HG02970 (cell line): ENCODE results near the gene EPHB6.
A peak's percentile ranks its signal among the peaks of the same experiment; 100 is the strongest.

Experiments
- ATAC-seq: cut with Tn5 transposase; IDR thresholded peaks from one replicate; pipeline ENCODE4 v1.9.1; 2021; ENCODE audit warnings: mild to moderate bottlenecking, moderate library complexity, moderate number of reproducible peaks; ENCODE audit not compliant: unreplicated experiment, low FRiP score

The EPHB6 gene

DNA sequence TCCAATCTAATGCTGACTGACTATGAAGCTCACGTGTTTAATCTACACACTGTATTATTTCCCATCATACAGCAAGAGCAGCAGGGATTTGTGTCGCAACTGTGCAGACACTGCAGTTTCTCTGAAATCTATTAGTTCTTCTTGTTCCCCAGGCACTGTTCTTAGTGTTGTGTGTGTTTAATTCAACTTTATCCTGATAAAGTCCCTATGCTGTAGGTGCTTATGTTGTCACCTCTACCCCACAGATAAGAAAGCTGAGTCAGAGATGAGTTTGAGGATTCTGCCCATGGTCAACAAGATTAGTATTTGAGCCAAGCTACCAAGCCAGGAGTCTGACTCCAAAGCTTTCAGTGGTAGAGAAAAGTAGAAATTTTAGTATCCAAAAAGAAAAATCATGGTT is 22.5 kb upstream of the EPHB6 start:
- no peak for ATAC-seq

DNA sequence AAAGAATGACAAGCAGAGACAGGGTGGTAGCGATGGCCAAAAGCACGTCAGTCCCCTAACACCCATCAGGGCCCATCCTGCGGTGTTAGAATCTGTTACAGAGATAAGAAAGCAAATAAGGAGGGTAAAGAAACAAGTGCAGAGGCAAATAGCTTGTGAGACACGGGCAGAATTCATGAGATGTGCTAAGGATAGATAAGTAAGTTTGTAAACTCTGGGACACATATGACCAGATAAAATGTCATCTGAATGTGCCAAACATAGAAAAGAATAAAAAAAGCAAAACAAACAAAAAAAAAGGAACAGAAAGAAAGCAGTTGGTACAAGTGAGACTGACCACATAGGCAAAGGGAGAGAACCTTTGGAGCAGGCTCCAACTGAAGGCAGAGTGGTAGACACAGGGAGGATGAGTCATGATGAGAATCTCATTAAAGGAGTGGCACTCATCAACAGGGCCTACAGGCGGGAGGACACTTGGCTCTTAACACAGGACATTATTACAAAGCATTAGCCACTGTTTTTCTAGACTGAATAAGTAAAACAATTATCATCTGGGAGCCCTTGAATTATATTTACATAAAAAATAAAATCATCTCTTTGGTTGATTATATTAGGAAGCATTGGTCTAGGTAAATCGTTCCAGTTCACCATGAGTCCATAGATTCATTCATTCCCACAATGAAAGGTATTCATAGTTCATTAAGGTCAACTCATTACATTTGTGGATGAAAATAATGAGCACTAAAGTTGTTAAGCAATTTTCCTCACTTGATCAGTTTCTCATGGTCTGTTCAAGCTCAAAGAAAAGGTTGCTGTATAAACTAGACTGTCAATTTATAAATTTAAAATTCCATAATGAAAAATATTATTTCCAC is 21.5 kb upstream of the EPHB6 start:
- peak; percentile 52 for ATAC-seq

DNA sequence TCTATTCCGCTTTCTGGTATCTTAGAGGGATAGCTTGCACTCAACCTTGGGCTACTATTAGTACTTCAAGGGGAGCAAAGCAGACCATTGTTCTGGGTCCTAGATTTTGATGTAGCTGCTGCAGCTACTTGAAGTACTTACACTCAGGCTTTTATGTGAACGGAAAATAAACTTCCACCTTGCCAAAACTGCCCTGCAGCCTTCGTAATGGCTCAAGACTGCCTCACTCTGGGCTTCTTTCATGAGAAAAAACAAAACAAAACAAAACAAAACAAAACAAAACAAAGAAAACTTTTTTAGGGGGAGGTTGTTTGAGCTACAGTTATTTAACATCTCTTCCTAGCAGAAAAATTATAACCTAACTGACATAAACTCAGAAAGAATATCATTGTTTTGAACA is 19.4 kb upstream of the EPHB6 start:
- ATAC-seq = no peak

DNA sequence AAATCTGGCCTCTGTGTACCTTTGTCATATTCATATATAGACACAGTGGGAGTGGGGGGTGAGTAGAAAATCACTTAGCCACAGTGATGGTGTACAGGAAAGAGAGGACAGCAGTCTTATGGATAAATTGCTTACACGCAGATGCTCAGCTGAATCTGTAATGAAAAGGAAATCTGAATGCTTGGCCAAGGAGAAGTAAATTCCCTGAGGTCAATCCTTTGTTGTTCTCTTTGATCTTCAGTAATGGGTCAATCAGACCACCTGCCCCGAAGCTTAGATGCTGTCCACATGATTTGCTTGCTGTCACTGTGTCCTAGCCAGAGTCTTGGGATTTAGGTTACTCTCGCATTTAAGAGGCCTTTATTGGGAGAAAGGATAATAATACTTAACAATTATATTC is 18.4 kb upstream of the EPHB6 start:
- no peak for ATAC-seq

DNA sequence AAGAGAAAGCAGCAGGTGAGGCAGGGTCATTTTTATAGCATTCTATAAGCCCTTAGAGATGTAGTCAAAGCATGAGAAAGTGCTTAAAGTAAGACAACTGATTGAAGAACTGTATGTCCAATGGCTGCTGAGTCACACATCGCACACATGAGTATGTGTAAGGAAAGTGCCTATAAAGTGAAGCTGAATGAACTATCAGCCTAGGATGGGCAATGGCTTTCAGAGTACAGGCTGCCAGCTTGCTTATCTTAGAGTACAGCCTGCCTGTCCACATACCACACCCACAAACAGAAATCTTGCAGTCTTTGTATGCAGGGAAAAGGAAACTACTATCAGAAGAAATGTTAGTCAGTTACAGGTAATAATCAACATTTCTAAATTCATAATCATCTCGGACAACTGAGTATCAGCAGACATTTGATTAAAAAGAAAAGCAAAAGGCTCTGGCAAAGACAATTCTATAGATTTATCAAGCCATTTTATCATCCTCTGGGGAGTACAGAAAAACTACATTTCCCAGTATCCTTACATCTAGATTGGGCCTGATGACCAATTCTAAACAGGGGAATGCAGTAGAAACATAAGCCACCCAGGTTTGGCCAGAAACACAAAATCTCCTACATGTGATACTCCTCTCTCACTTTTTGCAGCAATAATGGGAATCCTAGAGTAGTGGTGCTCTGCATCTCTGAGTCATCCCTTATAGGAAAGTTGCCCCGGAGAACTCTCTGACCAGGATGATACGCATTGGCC is 16.2 kb upstream of the EPHB6 start:
- no peak for ATAC-seq

DNA sequence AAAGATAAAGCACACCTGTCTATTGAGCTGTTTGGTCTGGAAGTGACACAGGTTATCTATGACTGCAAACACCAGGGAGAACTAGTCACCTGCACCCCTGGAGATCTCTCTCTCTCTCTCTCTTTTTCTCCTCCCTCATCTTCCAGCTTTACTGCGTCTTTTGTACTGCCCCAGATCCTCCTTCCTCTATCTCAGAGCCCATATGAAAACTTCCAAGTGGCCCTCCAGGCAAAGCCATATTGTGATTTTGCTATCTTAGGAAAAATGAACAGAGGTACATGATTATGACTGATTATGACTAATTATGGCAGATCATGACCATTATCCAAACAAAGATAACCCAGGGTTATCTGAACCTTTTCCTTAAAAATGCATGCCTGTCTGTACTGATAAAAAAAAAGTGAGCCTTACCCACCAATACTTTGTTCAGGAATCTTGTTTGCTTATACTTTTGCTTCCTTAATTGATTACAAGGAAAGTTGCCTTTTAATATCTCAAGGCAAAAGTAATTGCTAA is 12.6 kb upstream of the EPHB6 start:
- ATAC-seq = no peak

DNA sequence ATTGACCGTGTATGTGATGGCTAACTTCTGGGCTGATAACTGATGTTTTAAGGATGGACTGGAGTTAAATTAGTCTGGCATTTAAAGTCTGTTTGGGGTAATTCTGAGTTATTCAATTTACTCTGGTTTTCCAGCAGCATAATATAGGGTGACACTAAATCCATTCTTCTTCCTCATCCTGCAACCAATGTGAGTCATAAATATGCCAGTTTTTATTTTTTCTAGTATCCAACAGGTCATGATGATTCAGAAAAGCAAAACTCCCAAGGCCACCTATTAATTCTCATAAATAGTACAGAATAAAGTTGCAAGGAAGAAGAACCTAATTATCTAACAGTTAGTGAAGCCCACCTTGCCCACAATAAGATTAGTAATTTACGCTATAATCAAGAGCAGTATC is 7.5 kb upstream of the EPHB6 start:
- no peak for ATAC-seq

DNA sequence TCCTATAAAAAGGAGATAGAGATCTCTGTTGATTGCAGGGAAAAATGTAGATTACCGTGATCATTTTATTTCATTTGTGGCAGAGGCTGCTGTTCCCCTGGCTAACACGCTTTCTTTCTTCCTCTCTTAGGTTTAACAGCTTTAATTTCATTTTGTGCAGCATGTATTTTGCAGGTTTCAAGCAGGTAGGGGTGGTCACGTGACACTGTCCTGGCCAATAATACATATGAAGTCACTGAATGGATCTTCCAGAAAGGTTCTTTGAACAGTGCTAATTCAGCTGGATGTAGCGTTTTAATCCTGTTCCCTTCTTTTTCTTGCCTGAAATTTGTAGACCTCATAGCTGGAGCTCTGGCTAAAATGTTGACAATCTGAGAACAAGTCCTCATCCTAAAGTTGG is 3.6 kb upstream of the EPHB6 start:
- ATAC-seq = no peak

DNA sequence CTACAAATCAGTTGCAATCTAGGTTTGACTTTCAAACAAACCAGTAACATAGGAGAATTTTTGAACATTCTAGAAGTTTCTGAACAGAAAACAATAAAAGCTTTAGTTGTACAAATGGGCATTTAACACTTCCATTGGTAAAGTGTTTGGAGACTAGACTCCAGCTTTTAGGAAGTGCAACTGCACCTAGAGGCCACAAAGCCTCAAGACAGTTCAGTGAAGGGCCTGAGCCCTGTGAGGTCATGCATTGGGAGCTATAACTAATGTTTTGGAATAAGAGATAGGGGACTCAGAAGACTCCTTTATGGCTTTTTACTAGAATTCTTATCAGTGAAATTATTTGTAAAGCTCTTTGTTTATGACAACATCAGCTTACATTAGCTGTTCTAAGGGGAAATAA is 3.0 kb upstream of the EPHB6 start:
- ATAC-seq = no peak

DNA sequence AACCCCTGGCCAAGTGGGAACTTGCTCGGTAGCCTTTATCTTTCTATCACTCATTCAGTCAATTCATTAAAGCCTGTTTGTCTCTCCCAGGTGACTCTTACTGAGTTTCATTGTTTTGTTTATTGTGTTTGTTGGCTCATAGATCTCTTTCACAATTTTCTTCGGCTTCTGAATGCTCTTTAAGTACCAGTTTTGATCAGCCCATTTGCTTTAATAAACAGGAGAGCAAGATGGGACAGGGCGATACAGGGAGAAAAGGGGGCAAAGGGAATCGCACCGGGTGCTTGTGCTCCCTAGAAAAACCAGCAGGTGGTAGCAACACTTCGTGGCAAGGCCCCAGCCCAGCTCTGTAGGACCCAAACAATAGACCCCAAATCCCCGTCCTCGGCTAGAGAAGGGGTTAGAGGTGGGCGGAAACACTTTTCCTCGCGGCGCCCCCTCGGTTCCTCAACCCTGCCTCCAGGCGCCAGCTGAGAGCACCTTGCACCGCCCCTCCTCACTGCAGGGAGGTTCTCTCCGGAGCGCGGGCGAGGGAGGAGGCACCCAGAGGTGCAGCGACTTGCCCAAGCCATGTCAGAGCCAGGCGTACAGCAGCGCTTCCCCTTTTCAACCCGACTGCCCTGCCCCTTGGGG is 1.0 kb upstream of the EPHB6 start:
- ATAC-seq = peak; percentile 83

DNA sequence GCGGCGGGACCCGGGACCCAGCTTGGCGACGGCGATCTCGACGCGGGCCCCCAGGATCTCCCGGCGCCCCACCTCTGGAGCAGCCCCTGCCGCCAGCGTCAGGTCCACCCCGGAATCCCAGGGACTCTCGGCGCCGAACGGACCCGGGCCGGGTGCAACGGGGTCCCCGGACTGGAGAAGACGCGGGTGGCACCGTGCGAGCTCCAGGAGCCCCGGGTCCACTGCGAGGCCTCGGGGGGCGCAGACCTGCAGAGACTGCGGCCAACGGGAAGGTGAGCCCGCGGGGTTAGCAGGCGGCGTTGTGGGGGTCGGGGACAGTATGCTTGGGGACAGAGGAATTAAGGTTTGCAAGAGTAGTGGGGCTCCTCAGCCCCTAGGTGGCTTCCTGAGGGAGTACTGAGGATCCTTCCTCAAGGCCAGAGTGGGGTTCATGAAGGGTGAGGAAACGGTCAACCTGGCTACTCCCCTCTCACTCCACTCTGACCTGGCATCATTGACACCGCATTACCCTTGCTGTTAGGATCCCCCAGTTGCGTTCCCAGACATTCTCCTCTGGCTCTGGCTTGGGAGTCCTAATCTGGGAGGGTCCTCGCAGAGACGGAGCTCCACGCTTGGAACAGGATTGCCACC is 353 bp downstream of the EPHB6 start:
- ATAC-seq = no peak

DNA sequence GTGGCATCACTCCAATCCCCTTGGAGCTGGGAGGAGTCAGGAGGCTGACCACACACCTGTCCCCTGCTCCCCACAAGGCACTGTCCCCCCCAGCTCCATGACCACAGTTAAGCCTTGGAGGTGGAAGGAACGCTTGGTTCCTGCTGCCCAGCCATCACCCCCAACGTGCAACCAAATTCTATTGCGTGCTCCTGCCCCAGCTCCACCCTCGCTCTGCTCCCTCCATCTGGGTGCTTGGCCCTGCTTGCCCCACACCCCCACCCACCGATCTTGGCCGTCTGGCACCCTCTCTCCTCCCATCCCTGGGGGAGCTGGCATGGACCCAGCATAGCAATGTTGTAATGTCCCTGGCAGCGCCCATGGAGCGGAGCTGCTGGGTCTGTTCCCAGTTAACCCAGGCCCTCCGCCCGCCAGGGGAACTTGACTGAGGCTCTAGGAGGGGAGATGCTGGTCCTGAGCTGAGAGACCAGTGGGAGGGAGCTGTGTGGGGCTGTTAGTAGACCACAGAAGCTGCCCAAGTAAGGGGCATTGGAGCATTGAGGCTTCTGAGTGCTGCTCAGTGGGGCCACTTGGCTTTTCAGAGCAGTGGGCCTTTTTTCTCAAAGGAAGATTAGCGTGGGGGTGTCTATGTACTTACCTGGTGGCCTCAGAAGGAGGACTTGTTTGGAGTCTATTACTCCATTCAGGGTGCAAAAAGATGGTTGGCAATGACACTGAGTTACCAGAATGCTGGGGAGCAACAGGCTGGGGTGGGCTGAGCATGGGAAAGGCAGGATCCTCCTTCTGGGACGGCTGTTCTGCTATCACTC is 1.1 kb downstream of the EPHB6 start:
- ATAC-seq = no peak

DNA sequence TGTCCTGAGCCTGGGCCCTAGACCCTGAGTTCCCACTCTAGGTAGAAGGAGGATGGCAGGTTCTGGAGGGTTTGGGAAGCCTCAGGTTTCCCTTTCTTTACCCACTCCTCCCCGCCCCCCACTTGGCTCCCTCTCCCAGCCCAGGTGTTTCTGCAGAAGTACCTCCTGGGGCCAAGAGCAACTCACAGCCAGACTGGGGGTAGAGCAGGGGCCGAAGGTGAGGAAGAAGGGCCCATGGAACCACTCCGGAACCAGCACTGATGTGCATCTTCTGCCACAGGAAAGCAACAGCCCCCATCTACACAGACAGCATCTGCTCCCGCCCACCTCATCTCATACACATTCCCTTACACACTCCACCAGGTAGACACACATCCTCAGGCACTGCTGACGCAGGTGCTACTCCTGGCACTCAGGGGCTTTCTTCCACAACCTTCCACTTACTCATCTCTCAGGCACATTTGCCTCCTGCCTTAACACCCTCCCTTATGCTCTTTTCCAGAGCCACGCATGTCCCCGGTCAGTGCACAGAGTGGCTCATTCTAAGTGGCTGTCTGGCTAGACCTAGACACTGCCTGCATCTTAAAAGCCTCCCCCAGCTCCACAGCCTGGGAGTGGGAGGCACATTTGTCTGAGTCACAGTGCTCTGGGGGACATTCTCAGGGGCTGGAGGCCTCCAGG is 1.8 kb downstream of the EPHB6 start:
- ATAC-seq = no peak

DNA sequence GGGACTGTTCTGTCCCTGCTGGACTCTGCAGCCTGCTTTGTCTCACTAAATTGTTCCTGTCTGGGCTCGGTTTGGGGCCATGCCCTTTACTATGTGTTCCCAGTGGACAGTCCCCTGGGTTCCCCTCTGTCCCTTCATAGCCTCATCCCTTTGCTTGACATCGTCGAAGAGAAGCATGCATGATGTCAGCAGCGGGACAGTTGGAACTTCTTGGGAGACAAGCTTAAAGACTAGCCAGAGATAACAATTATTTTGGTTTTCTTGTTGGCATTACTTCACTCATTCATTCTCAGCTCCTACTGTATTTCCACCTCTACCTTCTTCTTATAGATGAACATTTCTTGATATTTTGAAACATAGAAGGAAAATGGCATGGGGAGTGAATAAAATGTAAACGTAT is 2.7 kb downstream of the EPHB6 start:
- ATAC-seq = no peak

DNA sequence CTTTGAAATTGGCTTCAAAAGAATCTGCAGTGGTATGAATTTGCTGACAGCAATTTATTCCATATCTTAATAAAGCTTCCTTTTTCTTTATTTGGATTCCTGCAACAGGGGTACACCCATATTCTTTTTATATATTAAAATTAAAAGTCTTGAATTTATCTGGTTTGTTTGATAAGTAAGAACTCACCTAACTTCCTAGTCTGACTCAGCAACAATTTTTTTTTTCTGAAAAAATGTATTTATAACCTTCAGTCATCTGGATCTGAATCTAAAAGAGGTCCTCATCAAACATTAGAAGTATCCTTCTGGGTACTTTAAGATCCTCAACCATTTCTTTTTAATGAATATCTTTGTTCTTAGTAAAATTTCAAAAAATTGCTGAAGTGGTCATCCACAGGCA is 4.5 kb downstream of the EPHB6 start:
- ATAC-seq = no peak

DNA sequence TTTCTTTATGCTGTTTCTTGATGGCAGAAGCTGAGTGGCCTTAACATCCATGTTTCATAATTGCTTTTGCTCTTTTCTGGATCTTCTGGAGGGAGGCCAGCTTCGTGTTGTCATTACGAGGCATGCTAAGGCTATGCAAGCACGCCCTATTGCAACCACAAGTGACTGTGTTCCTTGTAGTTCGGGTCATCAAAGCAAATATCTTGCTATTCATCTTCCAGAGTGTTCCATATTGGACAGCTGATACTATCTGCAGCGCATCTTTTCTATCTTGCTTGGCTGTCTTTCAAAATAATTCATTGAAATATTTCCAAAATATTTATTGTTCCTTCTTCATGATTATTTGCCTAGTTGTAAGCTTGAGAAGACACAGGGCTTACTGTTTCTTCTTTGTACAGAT is 5.0 kb downstream of the EPHB6 start:
- ATAC-seq = no peak

DNA sequence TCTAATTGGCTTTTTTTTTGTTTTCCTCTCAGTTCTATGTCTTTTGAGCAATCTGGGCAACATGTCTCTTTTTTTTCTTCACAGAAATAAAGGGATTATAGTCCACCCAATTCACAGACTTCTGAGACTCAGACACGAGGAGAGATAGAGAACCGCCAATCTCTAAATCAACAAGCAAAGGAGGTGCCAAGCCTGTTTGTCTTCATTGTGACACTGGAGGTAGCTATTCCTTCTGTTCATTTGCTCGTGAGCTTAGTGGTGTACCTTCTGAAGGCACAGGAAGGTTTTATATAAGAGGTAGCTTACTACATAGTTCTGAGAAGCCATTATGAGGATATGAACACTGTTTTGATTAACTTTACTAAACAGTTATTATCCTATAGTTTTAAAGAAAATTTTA is 6.1 kb downstream of the EPHB6 start:
- no peak for ATAC-seq

DNA sequence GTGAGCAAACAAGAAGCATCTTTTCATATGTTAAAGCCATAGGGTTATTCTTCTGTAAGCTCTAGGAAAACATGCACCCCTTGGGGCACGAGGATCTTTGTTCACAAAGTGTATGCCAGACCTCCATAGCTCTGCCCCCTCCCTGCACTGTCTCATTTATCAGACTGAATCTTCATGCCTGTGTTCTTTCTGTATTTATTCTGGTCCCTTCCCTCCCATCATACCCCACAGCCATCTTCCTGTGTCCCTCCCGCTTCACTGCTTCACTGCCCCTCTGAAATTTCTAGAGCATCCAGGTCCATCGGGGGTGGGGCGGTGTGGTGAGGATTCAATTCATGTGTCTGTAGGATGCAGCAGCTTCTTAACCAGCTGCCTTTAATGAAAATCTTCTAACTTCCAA is 7.5 kb downstream of the EPHB6 start:
- no peak for ATAC-seq

DNA sequence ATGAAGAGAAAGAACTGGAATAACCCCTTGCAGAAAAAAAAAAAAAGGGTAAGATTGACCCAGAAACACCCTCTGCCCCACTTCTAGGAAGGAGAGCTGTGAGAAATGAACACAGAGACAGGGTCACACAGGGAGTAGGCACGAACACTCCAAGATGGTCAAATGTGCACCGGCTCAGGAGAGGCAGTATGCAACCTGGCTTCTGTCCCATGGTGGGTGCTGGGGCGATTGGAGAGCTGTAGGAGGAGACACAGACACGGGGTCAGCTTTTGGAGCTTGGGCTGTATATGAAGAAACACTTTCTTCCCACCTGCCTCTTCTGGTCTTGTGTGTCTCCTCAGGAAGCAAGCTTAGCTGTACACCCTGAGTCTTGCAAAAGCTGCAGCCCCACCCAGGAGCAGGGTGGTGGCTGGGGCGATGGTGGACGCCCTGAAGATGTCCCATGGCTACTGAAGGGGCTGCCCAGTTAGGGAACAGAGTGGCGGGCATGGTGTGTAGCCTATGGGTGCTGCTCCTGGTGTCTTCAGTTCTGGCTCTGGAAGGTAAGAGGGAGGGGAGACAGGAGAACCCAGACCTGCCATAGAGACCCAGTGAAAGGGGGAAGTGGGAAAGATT is 8.0 kb downstream of the EPHB6 start:
- ATAC-seq = no peak
